Measurements from ENCODE around the gene CD300A. TPM values are rescaled to one million over a fixed set of nuclear protein-coding genes. Genes with fewer than 3 reads are reported as not detected.

The CD300A gene
- total RNA-seq, 1 donor from 2014 or later, result not detected

DNA sequence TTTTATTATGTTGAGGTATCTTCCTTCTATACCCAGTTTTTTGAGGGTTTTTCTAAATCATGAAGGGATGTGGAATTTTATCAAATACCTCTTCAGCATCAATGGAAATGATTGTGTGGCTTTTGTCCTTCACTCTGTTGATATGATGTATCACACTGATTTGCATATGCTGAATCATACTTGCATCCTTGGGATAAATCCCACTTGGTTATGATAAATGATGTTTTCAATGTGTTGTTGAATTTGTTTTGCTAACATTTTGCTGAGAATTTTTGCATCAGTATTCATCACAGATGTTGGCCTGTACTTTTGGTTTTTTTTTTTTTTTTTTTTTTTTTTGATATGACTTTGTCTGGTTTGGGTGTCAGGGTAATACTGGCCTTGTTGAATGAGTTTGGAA, 41.7 kb downstream of the CD300A start:
- no peak overlapping the region for H3K4me3 ChIP-seq (ENCODE audit: low read depth, low read length)
- DNase-seq (ENCODE audit: low read depth), result no peak
- TF ChIP-seq, protein P1, sequence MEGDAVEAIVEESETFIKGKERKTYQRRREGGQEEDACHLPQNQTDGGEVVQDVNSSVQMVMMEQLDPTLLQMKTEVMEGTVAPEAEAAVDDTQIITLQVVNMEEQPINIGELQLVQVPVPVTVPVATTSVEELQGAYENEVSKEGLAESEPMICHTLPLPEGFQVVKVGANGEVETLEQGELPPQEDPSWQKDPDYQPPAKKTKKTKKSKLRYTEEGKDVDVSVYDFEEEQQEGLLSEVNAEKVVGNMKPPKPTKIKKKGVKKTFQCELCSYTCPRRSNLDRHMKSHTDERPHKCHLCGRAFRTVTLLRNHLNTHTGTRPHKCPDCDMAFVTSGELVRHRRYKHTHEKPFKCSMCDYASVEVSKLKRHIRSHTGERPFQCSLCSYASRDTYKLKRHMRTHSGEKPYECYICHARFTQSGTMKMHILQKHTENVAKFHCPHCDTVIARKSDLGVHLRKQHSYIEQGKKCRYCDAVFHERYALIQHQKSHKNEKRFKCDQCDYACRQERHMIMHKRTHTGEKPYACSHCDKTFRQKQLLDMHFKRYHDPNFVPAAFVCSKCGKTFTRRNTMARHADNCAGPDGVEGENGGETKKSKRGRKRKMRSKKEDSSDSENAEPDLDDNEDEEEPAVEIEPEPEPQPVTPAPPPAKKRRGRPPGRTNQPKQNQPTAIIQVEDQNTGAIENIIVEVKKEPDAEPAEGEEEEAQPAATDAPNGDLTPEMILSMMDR (conservative IDR thresholded peaks at IDR 0.05; ENCODE audit: low read depth, low read length), result no peak

DNA sequence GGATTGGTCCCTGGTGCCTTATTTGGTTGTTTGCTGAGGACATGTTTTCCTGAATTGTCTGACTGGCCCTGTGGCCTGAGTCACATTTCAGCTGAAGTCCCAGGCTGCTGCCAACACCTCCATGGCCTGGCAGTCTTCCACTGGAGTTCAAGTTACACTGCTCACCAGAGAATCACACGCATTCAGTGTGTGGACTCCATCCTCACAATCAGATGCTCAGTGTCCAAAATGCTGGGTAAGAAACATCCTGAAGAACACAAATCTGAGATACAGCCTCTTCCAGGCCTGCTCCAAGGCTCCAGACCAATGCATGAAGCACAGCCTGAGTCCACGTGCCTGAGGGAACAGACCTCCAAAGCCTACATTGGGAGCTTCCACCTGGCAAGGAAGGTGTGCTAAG, 45.6 kb downstream of the CD300A start:
- TF ChIP-seq, protein P1 (conservative IDR thresholded peaks at IDR 0.05; ENCODE audit: low read depth, low read length), result no peak
- H3K4me3 ChIP-seq (ENCODE audit: low read depth, low read length), result no peak overlapping the region
- no peak for DNase-seq (ENCODE audit: low read depth)

DNA sequence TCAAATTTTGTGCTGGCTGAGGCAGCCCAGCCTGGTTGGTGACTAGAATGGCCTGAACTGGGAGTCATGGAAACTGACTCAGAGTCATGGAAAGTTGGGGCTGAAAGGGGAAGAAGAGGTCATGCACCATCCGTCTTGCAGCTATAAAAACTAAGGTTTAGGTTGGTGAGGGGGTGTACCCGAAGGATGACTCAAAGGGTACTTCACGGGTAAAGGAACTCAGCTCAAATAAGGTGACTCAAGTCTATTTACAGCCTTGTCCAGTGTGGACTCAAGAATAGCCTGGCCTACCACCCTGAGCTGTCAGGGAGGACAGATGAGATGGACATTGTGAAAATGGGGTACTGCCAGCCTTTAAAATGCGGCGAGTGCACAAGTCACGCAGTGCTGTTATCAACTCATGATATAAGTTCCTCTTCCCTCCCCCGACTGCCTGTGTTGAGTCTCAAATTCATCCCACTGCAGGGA, 46.2 kb downstream of the CD300A start:
- peak; percentile 79 for DNase-seq (ENCODE audit: low read depth)
- H3K4me3 ChIP-seq (ENCODE audit: low read depth, low read length), result no peak overlapping the region
- TF ChIP-seq, protein P1 (conservative IDR thresholded peaks at IDR 0.05; ENCODE audit: low read depth, low read length), result no peak

DNA sequence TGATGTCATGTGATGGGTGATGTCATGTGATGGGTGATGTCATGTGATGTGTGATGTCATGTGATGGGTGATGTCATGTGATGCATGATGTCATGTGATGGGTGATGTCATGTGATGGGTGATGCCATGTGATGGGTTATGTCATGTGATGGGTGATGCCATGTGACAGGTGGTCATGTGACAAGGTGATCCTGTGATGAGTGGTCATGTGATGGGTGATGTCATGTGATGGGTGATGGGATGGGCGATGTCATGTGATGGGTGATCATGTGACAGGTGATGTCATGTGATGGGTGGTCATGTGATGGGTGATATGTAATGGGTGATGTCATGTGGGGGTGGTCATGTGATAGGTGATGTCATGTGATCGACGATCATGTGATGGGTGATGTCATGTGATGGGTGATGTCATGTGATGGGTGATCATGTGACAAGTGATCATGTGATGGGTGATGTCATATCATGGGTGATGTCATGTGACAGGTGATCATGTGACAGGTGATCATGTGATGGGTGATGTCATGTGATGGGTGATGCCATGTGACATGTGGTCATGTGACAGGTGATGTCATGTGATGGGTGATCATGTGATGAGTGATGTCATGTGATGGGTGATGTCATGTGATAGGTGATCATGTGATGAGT, 47.7 kb downstream of the CD300A start:
- TF ChIP-seq, protein P1 (conservative IDR thresholded peaks at IDR 0.05; ENCODE audit: low read depth, low read length), result no peak
- DNase-seq (ENCODE audit: low read depth), result peak; percentile 53
- no peak overlapping the region for H3K4me3 ChIP-seq (ENCODE audit: low read depth, low read length)

DNA sequence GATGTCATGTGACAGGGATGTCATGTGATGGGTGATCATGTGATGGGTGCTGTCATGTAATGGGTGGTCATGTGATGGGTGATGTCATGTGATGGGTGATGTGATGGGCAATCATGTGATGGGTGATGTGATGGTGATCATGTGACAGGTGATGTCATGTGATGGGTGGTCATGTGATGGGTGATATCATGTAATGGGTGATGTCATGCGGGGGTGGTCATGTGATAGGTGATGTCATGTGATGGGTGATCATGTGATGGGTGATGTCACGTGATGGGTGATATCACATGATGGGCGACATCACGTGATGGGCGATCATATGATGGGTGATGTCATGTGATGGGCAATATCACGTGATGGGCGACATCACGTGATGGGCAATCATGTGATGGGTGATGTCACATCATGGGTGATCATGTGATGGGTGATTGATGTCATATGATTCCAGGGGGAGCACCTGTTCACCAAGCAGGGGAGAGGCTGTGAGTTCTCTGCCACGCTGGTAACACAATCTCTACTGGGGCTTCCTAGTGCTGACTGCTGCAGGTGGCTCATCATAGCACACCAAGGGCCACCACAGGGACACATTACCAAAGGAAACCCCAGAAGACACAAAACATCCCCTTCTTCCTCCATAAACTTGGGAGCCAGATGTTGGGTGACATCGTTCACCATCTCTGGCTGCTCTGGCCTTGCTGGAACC, 48.3 kb downstream of the CD300A start:
- no peak for DNase-seq (ENCODE audit: low read depth)
- H3K4me3 ChIP-seq (ENCODE audit: low read depth, low read length), result no peak overlapping the region
- TF ChIP-seq, protein P1 (conservative IDR thresholded peaks at IDR 0.05; ENCODE audit: low read depth, low read length), result no peak

DNA sequence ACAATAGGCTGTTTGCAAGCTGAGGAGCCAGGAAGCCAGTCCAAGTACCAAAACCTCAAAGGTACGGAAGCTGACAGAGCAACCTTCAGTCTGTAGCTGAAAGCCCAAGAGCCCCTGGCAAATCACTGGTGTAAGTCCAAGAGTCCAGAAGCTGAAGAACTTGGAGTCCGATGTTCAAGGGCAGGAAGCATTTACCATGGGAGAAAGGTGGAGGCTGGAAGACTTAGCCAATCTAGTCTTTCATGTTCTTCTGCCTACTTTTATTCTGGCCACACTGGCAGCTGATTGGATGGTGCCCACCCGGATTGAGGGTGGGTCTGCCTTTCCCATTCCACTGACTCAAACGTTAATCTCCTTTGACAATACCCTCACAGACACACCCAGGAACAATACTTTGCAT, 49.5 kb downstream of the CD300A start:
- H3K4me3 ChIP-seq (ENCODE audit: low read depth, low read length), result no peak overlapping the region
- no peak for DNase-seq (ENCODE audit: low read depth)
- TF ChIP-seq, protein P1 (conservative IDR thresholded peaks at IDR 0.05; ENCODE audit: low read depth, low read length), result no peak

Measured in epithelial cell of proximal tubule (primary cell).